ENCODE results near the gene ZBED5. TPM values are rescaled to one million over a fixed set of nuclear protein-coding genes. Genes with fewer than 3 reads are reported as not detected.

ZBED5 gene
- total and polyA plus RNA-seq, 2 experiments from 2014 or later, result 36.2 to 76.6 TPM

GRCh38 chr11:10875430-10876021 is 17.7 kb upstream of the ZBED5 start:
- no peak for DNase-seq (ENCODE audit: low read depth in 1 of 2, low spot score in 1 of 2)
- H3K9me3 ChIP-seq (ENCODE audit: low read depth), result no peaks in the 10 kb centered on the region
- no peak overlapping the region for H3K4me3 ChIP-seq
- H3K27ac ChIP-seq, result no peak overlapping the region
- no peaks in the 10 kb centered on the region for H3K27me3 ChIP-seq
- no peaks in the 10 kb centered on the region for H3K4me1 ChIP-seq (ENCODE audit: low read depth)
- no peak for TF ChIP-seq CTCF (IDR thresholded peaks at IDR 0.05; ENCODE audit: low read depth, low read length)
- no peaks in the 10 kb centered on the region for H3K36me3 ChIP-seq

GRCh38 chr11:10872097-10872496 is 14.2 kb upstream of the ZBED5 start:
- Histone ChIP-seq H3K4me3 (no peak overlapping the region), H3K27me3 (no peaks in the 10 kb centered on the region), H3K27ac (no peak overlapping the region), H3K4me1 (ENCODE audit: low read depth) (peaks cover 15% of the 10 kb centered on the region), H3K9me3 (ENCODE audit: low read depth) (no peaks in the 10 kb centered on the region), H3K36me3 (no peaks in the 10 kb centered on the region)
- no peak for DNase-seq (ENCODE audit: low read depth in 1 of 2, low spot score in 1 of 2)
- no peak for TF ChIP-seq CTCF (IDR thresholded peaks at IDR 0.05; ENCODE audit: low read depth, low read length)

- Histone ChIP-seq H3K27ac (no peak overlapping the region), H3K36me3 (no peaks in the 10 kb centered on the region), H3K27me3 (no peaks in the 10 kb centered on the region), H3K9me3 (ENCODE audit: low read depth) (no peaks in the 10 kb centered on the region), H3K4me3 (no peak overlapping the region), H3K4me1 (ENCODE audit: low read depth) (peaks cover 38% of the 10 kb centered on the region)
- no peak for TF ChIP-seq CTCF (IDR thresholded peaks at IDR 0.05; ENCODE audit: low read depth, low read length)
- DNase-seq (ENCODE audit: low read depth in 1 of 2, low spot score in 1 of 2), result no peak
Measured at GRCh38 chr11:10868352-10868751, 10.5 kb upstream of the ZBED5 start.

- no peak for TF ChIP-seq CTCF (IDR thresholded peaks at IDR 0.05; ENCODE audit: low read depth, low read length)
- Histone ChIP-seq H3K27me3 (no peaks in the 10 kb centered on the region), H3K9me3 (ENCODE audit: low read depth) (no peaks in the 10 kb centered on the region), H3K36me3 (no peaks in the 10 kb centered on the region), H3K4me1 (ENCODE audit: low read depth) (peaks cover 38% of the 10 kb centered on the region), H3K4me3 (no peak overlapping the region), H3K27ac (peak overlapping the region; percentile 46)
- DNase-seq (ENCODE audit: low read depth in 1 of 2, low spot score in 1 of 2), result peak; percentile 20 to 69
Measured at GRCh38 chr11:10866893-10867331, 9.1 kb upstream of the ZBED5 start.

GRCh38 chr11:10865837-10866270 is 8.0 kb upstream of the ZBED5 start:
- H3K27ac ChIP-seq, result no peak overlapping the region
- no peak for TF ChIP-seq CTCF (IDR thresholded peaks at IDR 0.05; ENCODE audit: low read depth, low read length)

More at GRCh38 chr11:10865837-10866270, 8.0 kb upstream of the ZBED5 start:
- Histone ChIP-seq H3K27me3 (no peaks in the 10 kb centered on the region), H3K4me1 (ENCODE audit: low read depth) (peaks cover 38% of the 10 kb centered on the region), H3K9me3 (ENCODE audit: low read depth) (no peaks in the 10 kb centered on the region), H3K36me3 (no peaks in the 10 kb centered on the region), H3K4me3 (no peak overlapping the region)
- no peak for DNase-seq (ENCODE audit: low read depth in 1 of 2, low spot score in 1 of 2)

Measured in cardiac muscle cell (in vitro differentiated cells and primary cell).